HG03196 (cell line): ENCODE measurements around the gene MID1.

Experiments used
- ATAC-seq: cut with Tn5 transposase; IDR thresholded peaks from one replicate; pipeline ENCODE4 v1.9.1; 2021; ENCODE audit not compliant: unreplicated experiment

The MID1 gene

DNA sequence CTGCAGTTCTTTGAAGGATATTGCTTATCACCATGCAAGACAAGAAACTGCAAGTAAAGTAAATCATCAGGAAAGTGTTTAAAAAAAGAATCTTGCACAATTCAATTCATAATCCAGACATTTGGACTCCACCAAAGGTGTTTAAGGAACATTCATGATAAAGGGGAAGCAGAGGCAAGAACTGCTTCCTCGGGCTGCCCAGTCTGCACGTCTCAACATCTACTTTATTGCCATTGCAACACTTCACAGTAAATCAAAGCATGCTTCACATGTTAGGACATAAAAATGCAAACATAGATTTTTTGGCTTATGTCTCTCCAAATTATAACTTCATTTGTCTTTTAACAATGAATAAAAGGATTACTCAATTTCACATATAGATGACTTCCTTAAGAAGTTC lies 42.5 kb downstream of the MID1 start:
- no peak for ATAC-seq

GRCh38 chrX:10576777-10577447 lies 43.5 kb downstream of the MID1 start:
- ATAC-seq = no peak

DNA sequence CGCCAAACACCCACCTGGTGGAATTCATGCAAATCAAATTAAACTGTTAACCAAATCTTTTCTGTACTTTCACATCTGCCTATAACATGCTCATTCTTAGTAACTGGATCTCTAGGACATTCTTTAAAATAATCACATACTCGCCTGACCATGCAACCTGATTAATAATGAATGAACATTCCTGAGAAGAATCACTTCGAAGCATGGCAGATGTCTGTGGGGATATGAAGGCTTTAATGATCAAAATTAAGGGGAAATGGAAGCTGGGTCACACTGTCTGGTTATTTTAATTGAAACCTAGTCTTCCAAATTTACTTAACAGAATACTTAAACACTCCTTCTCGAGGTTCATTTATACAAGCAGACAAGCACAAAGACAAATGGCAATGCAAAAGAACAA lies 44.2 kb downstream of the MID1 start:
- ATAC-seq = no peak

DNA sequence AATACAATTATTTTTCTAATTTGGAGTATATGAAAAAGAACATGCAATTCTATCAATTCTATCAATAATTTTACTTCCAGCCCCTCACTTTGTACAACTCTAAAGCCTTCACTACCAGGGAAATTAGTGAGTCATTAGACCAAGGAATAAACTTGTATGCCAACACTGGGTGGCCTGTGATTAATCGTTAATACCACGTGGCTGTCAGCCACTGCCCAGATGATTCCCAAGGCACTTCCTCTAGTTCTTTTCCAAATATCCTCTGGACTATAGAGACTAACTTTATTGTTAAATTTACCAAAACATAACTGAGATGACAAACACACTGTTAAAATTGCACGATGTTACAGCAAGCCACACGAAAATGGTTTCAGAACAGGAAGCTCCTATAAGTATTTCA lies 45.7 kb downstream of the MID1 start:
- no peak for ATAC-seq

DNA sequence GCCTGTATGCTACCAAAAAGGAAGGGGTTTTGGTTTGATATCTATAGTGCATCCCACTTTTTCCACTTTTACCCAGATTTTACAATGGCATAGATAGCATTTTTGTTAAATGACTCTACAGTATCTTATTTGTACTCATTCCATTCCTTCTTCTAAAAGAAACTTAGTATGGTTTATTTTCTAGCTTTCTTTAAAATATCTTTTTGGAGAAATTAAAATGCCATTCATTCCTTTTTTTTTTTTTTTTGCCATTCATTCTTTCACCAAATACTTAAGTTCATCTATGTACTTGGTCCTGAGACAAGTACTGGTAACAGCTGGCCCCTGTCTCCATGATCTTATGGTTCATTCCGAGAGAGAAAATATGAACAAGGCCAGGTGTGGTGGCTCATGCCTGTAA lies 49.1 kb downstream of the MID1 start:
- no peak for ATAC-seq

DNA sequence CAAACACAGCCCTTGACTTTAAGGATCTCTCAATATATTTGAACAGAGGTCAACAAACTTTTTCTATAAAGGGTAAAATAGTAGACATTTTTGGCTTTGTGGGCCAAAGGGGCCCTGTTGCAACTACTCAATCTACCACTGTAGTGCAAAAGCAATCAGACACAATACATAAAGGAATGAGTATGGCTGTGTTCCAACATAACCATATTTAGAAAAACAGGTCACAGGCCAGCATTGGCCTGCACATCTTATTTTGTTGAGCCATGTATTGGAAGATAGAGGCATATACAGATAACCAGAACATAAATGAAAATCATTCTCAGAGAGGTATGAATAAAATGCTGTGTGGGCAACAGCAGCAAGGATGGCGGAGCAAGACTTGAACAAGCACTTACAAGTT lies 49.8 kb downstream of the MID1 start:
- no peak for ATAC-seq

- ATAC-seq = no peak
These were observed 50.4 kb downstream of the MID1 start for GRCh38 chrX:10569946-10570345.

GRCh38 chrX:10568428-10568827 lies 52.0 kb downstream of the MID1 start:
- ATAC-seq = no peak

DNA sequence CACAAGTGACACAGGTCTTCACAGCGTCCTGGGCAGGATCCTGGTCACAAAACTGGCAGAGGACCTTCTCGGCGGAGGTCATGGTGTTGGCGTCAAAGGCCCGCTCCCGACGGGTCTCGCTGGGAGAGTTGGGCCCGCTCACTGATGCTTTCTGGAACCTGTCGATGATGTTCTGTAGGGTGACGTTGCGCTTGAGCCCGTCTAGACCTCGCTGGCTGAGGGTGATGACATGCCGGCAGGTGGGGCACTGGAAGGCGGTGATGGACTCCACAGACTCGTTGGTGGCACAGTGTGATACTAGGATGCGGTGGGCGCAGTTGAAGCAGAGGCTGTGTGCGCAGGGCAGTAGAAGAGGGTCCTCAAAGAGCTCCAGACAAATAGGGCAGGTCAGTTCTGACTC lies 53.2 kb downstream of the MID1 start:
- ATAC-seq = no peak

DNA sequence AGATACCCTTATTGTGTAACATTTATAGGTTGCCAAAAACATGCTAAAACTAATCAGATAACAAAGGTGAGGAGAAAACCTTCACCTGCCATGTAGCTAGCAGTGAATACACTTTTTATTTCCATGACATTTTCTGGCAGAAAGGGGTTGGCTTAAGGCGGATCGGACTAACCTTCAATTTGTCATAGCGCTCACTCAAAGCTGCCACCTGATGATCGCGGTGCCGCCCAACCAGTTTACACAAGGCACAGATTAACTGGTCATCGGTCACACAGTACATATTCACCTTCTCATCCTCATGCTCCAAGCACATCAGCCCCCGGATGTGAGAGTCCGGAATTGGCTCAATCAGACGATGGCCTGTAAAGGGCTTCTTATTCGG lies 53.7 kb downstream of the MID1 start:
- ATAC-seq = no peak

- no peak for ATAC-seq
These were observed 55.9 kb downstream of the MID1 start for GRCh38 chrX:10564484-10564883.

- no peak for ATAC-seq
These were observed 63.2 kb downstream of the MID1 start for GRCh38 chrX:10557166-10557565.

DNA sequence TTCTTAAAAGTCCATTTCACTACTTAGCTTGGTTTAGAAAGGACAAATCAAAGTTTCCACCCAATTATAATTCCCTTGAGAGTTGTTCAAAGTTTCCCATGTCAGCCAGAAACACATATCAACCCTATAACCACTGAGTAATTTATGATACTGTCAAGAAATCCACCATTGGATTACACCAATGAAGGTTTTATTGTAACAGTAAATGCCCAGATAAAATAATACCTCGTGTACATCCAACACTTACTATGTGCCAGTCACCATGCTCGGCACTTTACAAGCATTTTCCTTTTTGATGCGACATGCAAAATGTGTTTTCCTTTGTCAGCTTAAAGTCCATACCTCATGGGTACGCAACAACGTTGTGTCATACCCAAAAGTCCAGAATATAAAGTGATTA lies 64.0 kb downstream of the MID1 start:
- no peak for ATAC-seq

DNA sequence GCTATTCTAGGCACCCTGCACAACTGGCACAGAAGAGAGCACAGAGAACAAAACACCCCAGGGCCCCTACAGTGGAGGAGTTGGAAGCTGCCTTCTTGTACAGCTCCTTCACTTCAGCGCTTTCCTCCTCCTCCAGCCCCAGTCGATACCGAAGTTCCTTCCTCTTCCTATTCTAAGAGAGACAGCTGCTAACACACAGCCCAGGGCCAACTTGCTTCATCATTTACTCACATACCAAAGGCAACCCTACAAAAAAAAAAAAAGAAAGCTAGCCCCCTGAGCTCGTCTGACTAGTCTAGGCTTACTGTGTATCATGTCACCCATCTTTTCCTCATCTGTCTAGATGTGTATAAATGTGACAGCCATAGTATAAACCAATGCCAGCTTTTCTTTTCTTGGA lies 64.5 kb downstream of the MID1 start:
- no peak for ATAC-seq

DNA sequence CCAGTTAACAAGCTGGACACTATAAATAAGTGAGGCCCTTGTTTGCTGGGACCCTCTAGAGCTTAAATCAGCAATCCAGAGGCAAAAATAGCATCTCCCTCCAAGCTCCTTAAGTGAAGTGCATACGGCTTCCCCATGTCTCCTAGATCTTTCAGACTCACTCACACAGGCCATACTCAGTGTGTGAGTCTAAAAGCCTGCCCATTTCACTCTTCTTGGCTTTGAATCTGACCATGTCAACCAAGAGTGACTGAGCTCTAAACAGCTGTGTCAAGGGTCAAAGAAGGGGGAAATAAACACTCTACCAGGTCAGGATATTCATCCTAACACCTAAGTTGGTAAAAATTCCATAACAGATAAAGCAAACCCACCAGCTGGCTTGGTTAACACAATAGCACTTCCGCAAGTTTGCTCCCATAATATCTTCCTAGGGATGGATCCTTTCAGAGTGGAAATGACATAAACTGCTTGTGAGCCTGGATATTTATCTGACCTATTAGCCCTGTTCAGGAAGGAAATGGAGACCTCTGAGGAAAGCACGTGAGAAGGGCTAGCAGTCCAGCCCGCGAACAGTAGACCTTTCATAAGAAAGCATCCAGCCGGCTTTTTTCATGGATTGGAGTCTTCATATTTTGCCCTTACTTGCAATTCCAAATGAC lies 65.6 kb downstream of the MID1 start:
- no peak for ATAC-seq

DNA sequence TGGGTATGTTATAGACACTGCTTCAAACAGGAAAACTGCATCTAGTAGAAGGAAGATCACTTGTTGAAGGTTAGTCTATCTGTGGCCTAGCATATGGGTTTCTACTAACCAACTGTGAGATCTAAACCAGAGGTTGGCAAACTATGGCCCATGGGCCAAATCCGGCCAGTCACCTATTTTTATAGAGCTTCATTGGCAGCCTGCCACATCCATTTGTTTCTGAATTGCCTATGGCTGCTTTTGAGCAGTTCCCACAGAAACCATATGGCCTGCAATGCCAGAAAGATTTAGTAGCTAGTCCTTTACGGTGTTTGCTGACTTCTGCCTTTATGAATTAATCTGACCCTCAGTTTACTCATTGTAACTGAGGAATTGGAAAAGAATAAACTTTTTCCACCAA lies 71.1 kb downstream of the MID1 start:
- ATAC-seq = no peak

DNA sequence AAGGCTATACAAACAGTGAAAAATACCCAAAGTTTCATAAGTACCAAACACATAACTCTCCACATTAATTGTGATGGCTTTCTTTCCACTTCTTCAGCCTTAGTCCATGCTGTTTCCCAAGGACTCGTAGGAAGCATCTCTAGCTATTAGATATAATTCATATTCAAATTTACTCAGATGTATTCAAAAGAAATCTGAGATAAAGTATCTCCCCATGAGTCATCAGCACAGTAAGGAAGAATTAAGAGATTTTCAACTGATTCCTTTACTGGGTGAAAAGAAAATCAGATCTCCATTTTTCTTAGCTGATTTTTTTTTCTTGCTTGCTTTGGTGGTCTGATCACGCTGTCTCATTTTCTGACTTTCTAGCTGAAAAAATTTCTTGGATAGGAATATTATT lies 71.7 kb downstream of the MID1 start:
- no peak for ATAC-seq

DNA sequence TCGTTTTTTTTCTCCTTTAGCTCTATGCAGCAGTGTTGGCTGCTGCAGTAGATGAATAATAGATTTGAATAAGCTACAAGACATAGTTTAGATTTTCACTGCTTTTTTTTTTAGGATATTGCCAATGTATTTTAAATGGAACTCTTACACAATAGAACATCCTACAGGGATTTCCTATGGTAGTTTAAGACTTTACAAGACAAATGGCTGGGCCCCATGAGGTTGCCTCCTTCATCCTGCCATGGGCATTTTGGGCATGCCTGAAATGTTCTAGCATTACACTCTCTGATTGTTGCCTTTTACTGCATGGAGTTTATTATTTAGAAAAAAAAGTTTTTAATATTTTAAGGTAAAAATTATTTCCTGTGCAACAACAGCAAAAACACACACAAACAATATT lies 74.5 kb downstream of the MID1 start:
- ATAC-seq = no peak

GRCh38 chrX:10542586-10542985 lies 77.8 kb downstream of the MID1 start:
- no peak for ATAC-seq

DNA sequence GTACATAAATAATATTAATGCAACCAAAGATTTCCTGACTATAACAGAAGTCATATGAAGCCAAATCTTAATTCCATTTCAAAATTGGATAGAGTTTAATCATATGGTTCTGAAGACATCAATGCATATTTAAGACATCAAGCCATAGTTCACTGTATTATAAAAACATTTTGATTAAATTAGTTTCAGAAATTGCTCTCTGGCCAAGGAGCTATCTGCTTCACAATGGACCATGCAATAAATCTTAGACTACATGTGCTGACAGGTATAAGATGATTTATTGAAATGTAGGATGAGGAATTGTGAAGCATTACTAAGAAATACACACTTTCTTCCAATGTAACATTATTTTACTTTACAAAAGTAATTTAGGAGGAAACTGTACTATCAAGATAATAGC lies 81.6 kb downstream of the MID1 start:
- no peak for ATAC-seq

DNA sequence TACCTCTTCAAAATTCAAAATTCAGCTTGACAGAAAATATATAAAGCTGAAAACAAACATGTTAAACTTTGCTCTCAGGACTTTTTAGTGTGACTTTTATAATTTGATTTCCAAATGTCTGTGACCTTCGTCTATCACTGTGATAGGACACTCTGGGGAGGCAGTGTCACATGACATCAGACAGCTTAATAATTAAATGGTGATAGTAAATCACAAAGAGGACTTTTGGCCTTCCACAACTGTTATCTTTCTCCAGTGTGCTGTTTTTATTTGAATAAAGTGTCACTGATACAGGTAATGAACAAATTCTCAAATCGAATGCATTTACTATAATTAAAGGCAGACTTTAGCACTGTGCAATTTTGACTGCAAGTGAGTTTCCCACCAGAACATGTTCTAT lies 83.1 kb downstream of the MID1 start:
- ATAC-seq = no peak

DNA sequence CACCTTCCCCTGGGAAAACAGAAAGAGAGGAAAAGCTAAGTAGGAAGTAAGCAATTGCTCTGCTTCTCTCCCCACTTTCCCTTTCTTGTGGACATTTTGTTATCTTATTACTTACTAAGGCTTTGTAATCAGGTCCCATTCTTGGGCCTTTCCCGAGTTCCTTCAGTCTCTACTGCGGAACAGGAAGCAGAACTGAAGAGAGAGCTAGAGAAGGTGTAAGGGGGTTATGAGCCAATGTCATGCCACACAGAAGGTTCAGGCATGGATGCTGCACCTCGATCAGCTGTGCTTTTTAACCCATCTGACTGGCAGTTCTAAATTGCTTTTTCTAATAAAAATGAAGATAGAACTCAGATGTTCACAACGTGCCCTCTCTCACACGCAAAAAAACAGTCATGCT lies 83.6 kb downstream of the MID1 start:
- no peak for ATAC-seq

- ATAC-seq = no peak
These were observed 85.8 kb downstream of the MID1 start for GRCh38 chrX:10534611-10535010.
